ENCODE measurements around the gene RNF19B.

Gene RNF19B

GRCh38 chr1:32917521-32917920 is 47.1 kb downstream of the RNF19B start:
- no peak overlapping the region for H4K91ac ChIP-seq (ENCODE audit: low read depth, low read length, poor library complexity)
- H2BK5ac ChIP-seq (ENCODE audit: low read length), result no peak overlapping the region
- H2AFZ ChIP-seq (ENCODE audit: low read length), result no peak overlapping the region
- no peak overlapping the region for H3K27ac ChIP-seq (replicated peaks; ENCODE audit: low read length)
- DNase-seq (ENCODE audit: low spot score), result no peak
- no peak overlapping the region for H3K23ac ChIP-seq (ENCODE audit: low read depth, low read length, poor library complexity)
- H2BK15ac ChIP-seq (ENCODE audit: low read length), result no peak overlapping the region
- no peak overlapping the region for H3K9ac ChIP-seq (ENCODE audit: low read depth, low read length, poor library complexity)
- no peak overlapping the region for H3K4me3 ChIP-seq (ENCODE audit: low read length in 2 of 2)
- no peak overlapping the region for H2BK120ac ChIP-seq (ENCODE audit: low read depth, low read length)
- no peak overlapping the region for H3K4me2 ChIP-seq (ENCODE audit: insufficient read depth, low read length, poor library complexity, severe bottlenecking)
- H2BK12ac ChIP-seq (ENCODE audit: low read length), result no peak overlapping the region
- no peak overlapping the region for H2AK5ac ChIP-seq (ENCODE audit: low read depth, low read length)
- H3K9me3 ChIP-seq (replicated peaks in 1 of 2; ENCODE audit: control insufficient read depth in 2 of 2, insufficient read depth in 1 of 2, low read depth in 1 of 2, low read length in 2 of 2), result no peaks in the 10 kb centered on the region
- no peak overlapping the region for H3K18ac ChIP-seq (ENCODE audit: low read length)
- no peak overlapping the region for H3K4ac ChIP-seq (ENCODE audit: low read length)
- H3K4me1 ChIP-seq (ENCODE audit: control insufficient read depth in 2 of 2, insufficient read depth in 1 of 2, low read depth in 1 of 2, low read length in 2 of 2), result peaks cover 0 to 2% of the 10 kb centered on the region in 2 donors
- no peaks in the 10 kb centered on the region for H3K79me1 ChIP-seq (ENCODE audit: low read depth, low read length)
- no peaks in the 10 kb centered on the region for H3K36me3 ChIP-seq (replicated peaks in 1 of 2; ENCODE audit: control insufficient read depth in 2 of 2, insufficient read depth in 2 of 2, low read length in 2 of 2)
- WGBS, 2 donors (ENCODE audit: extremely low coverage in 2 of 2, insufficient read length in 2 of 2, insufficient replicate concordance in 1 of 2), result no CpG with 5 or more reads among the region's 7 CpGs
- no peak overlapping the region for H4K8ac ChIP-seq (ENCODE audit: low read depth, low read length)
- no peak overlapping the region for H3K14ac ChIP-seq (ENCODE audit: low read length)
- peaks cover 0 to 3% (median 0%) of the 10 kb centered on the region in 3 experiments for H3K27me3 ChIP-seq (ENCODE audit: control insufficient read depth in 3 of 3, insufficient read depth in 3 of 3, low read depth in 1 of 3, low read length in 3 of 3)

- Histone ChIP-seq H4K91ac (ENCODE audit: low read depth, low read length, poor library complexity) (no peak overlapping the region), H3K79me1 (ENCODE audit: low read depth, low read length) (no peaks in the 10 kb centered on the region), H3K9ac (ENCODE audit: low read depth, low read length, poor library complexity) (no peak overlapping the region), H3K14ac (ENCODE audit: low read length) (no peak overlapping the region), H3K23ac (ENCODE audit: low read depth, low read length, poor library complexity) (no peak overlapping the region), H3K27ac (replicated peaks; ENCODE audit: low read length) (no peak overlapping the region), H2AK5ac (ENCODE audit: low read depth, low read length) (no peak overlapping the region), H3K9me3 (replicated peaks in 1 of 2; ENCODE audit: control insufficient read depth in 2 of 2, insufficient read depth in 1 of 2, low read depth in 1 of 2, low read length in 2 of 2) (no peaks in the 10 kb centered on the region), H2AFZ (ENCODE audit: low read length) (no peak overlapping the region), H2BK15ac (ENCODE audit: low read length) (no peak overlapping the region), H3K4ac (ENCODE audit: low read length) (no peak overlapping the region), H3K4me1 (ENCODE audit: control insufficient read depth in 2 of 2, insufficient read depth in 1 of 2, low read depth in 1 of 2, low read length in 2 of 2) (peaks cover 0 to 2% of the 10 kb centered on the region in 2 donors), H3K4me3 (ENCODE audit: low read length in 2 of 2) (no peak overlapping the region), H3K4me2 (ENCODE audit: insufficient read depth, low read length, poor library complexity, severe bottlenecking) (no peak overlapping the region), H4K8ac (ENCODE audit: low read depth, low read length) (no peak overlapping the region), H3K36me3 (replicated peaks in 1 of 2; ENCODE audit: control insufficient read depth in 2 of 2, insufficient read depth in 2 of 2, low read length in 2 of 2) (no peaks in the 10 kb centered on the region), H3K27me3 (ENCODE audit: control insufficient read depth in 3 of 3, insufficient read depth in 3 of 3, low read depth in 1 of 3, low read length in 3 of 3) (peaks cover 0 to 3% (median 0%) of the 10 kb centered on the region in 3 experiments), H3K18ac (ENCODE audit: low read length) (no peak overlapping the region), H2BK120ac (ENCODE audit: low read depth, low read length) (no peak overlapping the region), H2BK12ac (ENCODE audit: low read length) (no peak overlapping the region), H2BK5ac (ENCODE audit: low read length) (no peak overlapping the region)
- no peak for DNase-seq (ENCODE audit: low spot score)
- no CpG with 5 or more reads among the region's 12 CpGs for WGBS, 2 donors (ENCODE audit: extremely low coverage in 2 of 2, insufficient read length in 2 of 2, insufficient replicate concordance in 1 of 2)
Observed at GRCh38 chr1:32915766-32916706, 48.6 kb downstream of the RNF19B start.

GRCh38 chr1:32910319-32910718 is 54.3 kb downstream of the RNF19B start:
- no peak for DNase-seq (ENCODE audit: low spot score)

GRCh38 chr1:32907435-32907834 is 57.2 kb downstream of the RNF19B start:
- H4K91ac ChIP-seq (ENCODE audit: low read depth, low read length, poor library complexity), result no peak overlapping the region
- H2AK5ac ChIP-seq (ENCODE audit: low read depth, low read length), result no peak overlapping the region
- no peak overlapping the region for H3K4me2 ChIP-seq (ENCODE audit: insufficient read depth, low read length, poor library complexity, severe bottlenecking)
- H3K4me3 ChIP-seq (ENCODE audit: low read length in 2 of 2), result no peak overlapping the region
- no peak overlapping the region for H3K23ac ChIP-seq (ENCODE audit: low read depth, low read length, poor library complexity)
- H3K4ac ChIP-seq (ENCODE audit: low read length), result no peak overlapping the region
- no peaks in the 10 kb centered on the region for H3K36me3 ChIP-seq (replicated peaks in 1 of 2; ENCODE audit: control insufficient read depth in 2 of 2, insufficient read depth in 2 of 2, low read length in 2 of 2)
- no peak overlapping the region for H2BK120ac ChIP-seq (ENCODE audit: low read depth, low read length)
- no peak overlapping the region for H3K18ac ChIP-seq (ENCODE audit: low read length)
- WGBS, 2 donors (ENCODE audit: extremely low coverage in 2 of 2, insufficient read length in 2 of 2, insufficient replicate concordance in 1 of 2), result no CpG with 5 or more reads among the region's 4 CpGs
- H2AFZ ChIP-seq (ENCODE audit: low read length), result peak overlapping the region; percentile 59
- no peak overlapping the region for H3K14ac ChIP-seq (ENCODE audit: low read length)
- H3K79me1 ChIP-seq (ENCODE audit: low read depth, low read length), result no peaks in the 10 kb centered on the region
- no peak overlapping the region for H4K8ac ChIP-seq (ENCODE audit: low read depth, low read length)
- H3K27ac ChIP-seq (replicated peaks; ENCODE audit: low read length), result no peak overlapping the region
- no peak overlapping the region for H3K9ac ChIP-seq (ENCODE audit: low read depth, low read length, poor library complexity)
- H3K4me1 ChIP-seq (ENCODE audit: control insufficient read depth in 2 of 2, insufficient read depth in 1 of 2, low read depth in 1 of 2, low read length in 2 of 2), result no peaks in the 10 kb centered on the region
- no peaks in the 10 kb centered on the region for H3K9me3 ChIP-seq (replicated peaks in 1 of 2; ENCODE audit: control insufficient read depth in 2 of 2, insufficient read depth in 1 of 2, low read depth in 1 of 2, low read length in 2 of 2)
- H3K27me3 ChIP-seq (ENCODE audit: control insufficient read depth in 3 of 3, insufficient read depth in 3 of 3, low read depth in 1 of 3, low read length in 3 of 3), result peaks cover 0 to 8% (median 4%) of the 10 kb centered on the region in 3 experiments
- no peak overlapping the region for H2BK12ac ChIP-seq (ENCODE audit: low read length)
- H2BK5ac ChIP-seq (ENCODE audit: low read length), result no peak overlapping the region
- no peak for DNase-seq (ENCODE audit: low spot score)
- H2BK15ac ChIP-seq (ENCODE audit: low read length), result no peak overlapping the region

More at GRCh38 chr1:32910319-32910718, 54.3 kb downstream of the RNF19B start:
- Histone ChIP-seq H3K36me3 (replicated peaks in 1 of 2; ENCODE audit: control insufficient read depth in 2 of 2, insufficient read depth in 2 of 2, low read length in 2 of 2) (no peaks in the 10 kb centered on the region), H3K4ac (ENCODE audit: low read length) (no peak overlapping the region), H3K27ac (replicated peaks; ENCODE audit: low read length) (no peak overlapping the region), H3K23ac (ENCODE audit: low read depth, low read length, poor library complexity) (no peak overlapping the region), H2AFZ (ENCODE audit: low read length) (no peak overlapping the region), H3K4me1 (ENCODE audit: control insufficient read depth in 2 of 2, insufficient read depth in 1 of 2, low read depth in 1 of 2, low read length in 2 of 2) (no peaks in the 10 kb centered on the region), H2BK5ac (ENCODE audit: low read length) (no peak overlapping the region), H3K4me3 (ENCODE audit: low read length in 2 of 2) (no peak overlapping the region), H3K4me2 (ENCODE audit: insufficient read depth, low read length, poor library complexity, severe bottlenecking) (no peak overlapping the region), H2BK12ac (ENCODE audit: low read length) (no peak overlapping the region), H3K18ac (ENCODE audit: low read length) (no peak overlapping the region), H4K8ac (ENCODE audit: low read depth, low read length) (no peak overlapping the region), H3K14ac (ENCODE audit: low read length) (no peak overlapping the region), H3K9me3 (replicated peaks in 1 of 2; ENCODE audit: control insufficient read depth in 2 of 2, insufficient read depth in 1 of 2, low read depth in 1 of 2, low read length in 2 of 2) (no peaks in the 10 kb centered on the region), H4K91ac (ENCODE audit: low read depth, low read length, poor library complexity) (no peak overlapping the region), H2BK120ac (ENCODE audit: low read depth, low read length) (no peak overlapping the region), H2AK5ac (ENCODE audit: low read depth, low read length) (no peak overlapping the region), H3K9ac (ENCODE audit: low read depth, low read length, poor library complexity) (no peak overlapping the region), H3K27me3 (ENCODE audit: control insufficient read depth in 3 of 3, insufficient read depth in 3 of 3, low read depth in 1 of 3, low read length in 3 of 3) (no peaks in the 10 kb centered on the region), H2BK15ac (ENCODE audit: low read length) (no peak overlapping the region), H3K79me1 (ENCODE audit: low read depth, low read length) (no peaks in the 10 kb centered on the region)
- WGBS, 2 donors (ENCODE audit: extremely low coverage in 2 of 2, insufficient read length in 2 of 2, insufficient replicate concordance in 1 of 2), result no CpG with 5 or more reads among the region's 5 CpGs

Data from neuronal stem cell (in vitro differentiated cells).